Activated CD8-positive, alpha-beta memory T cell treated with anti-CD3 and anti-CD28 coated beads for 1 hour (primary cell): Measurements from ENCODE around the gene TMC3.
"Not testable (repeated sequence)": the region's sequence is repeated elsewhere in the genome, so short reads cannot be mapped to it uniquely, and the experiment has no call there.

ENCODE experiments used
- DNase-seq, 2 donors: peaks; one replicate each; pipeline ENCODE4 v3.0.0-alpha.2; 2020; ENCODE audit warnings: low read depth in 1 of 2; ENCODE audit errors: extremely low read depth in 1 of 2

Gene TMC3

GRCh38 chr15:81373775-81374395 lies at the start of gene TMC3:
TMC3 (minus strand) TSS chr15:81374213; CDS start chr15:81374077, 136 bp downstream.
- no peak for DNase-seq

- DNase-seq: no peak
Measured at GRCh38 chr15:81421461-81421860, 47.4 kb upstream of the TMC3 start.

GRCh38 chr15:81419332-81419943 lies 45.4 kb upstream of the TMC3 start:
- no peak for DNase-seq

DNA sequence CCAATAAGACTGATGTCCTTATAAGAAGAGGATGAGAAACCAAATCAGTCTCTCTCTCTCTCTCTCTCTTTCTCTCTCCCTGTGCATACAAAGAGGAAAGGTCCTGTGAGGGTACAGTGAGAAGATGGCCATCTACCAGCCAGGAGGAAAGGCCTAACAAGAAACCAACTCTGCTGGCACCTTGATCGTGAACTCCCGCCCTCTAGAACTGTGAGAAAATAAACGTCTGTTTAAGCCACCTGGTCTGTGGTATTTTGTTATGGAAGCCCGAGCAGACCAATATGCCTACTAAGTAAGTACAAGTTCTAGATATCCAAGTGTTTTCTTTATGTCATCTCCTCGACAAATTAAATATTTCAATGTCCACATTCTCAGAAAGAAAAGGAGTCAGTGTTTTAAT lies 44.9 kb upstream of the TMC3 start:
- no peak for DNase-seq

- DNase-seq: no peak
Measured at GRCh38 chr15:81418444-81418843, 44.4 kb upstream of the TMC3 start.

- not testable (repeated sequence) for DNase-seq
Measured at GRCh38 chr15:81414274-81414968, 40.4 kb upstream of the TMC3 start.

GRCh38 chr15:81413851-81414250 lies 39.8 kb upstream of the TMC3 start:
- DNase-seq: no peak

DNA sequence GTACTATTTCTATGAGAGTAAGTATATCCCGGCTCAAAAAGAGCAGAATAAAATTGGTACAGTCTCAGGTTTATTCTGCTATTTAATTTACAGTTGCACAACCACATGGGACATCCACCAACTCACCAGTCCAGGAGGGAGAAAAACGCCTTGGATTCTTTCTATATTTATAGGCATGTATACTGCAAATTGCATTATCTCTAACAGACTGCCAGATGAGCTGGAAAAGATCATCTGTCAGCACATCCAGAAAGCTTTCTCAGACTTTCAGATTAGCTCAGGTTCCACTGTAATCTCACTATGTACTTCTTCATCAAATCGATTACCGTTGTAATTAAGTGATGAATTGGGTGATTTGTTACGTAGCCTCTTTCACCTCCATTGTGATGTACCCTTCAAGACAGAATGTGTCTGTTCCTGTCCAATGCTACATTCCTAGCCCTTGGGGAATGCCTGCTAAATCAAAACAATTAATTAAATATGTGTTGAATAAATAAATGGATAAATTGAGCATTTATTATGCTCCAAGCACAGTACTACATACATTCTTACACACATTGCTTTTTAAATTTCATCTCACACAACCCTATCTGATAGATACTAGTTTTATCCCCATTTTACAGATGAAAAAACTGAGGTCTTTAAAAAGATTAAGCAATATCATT lies 38.1 kb upstream of the TMC3 start:
- DNase-seq: no peak

GRCh38 chr15:81411051-81411450 lies 37.0 kb upstream of the TMC3 start:
- no peak for DNase-seq

GRCh38 chr15:81410318-81410753 lies 36.3 kb upstream of the TMC3 start:
- no peak for DNase-seq

GRCh38 chr15:81407718-81408117 lies 33.7 kb upstream of the TMC3 start:
- no peak for DNase-seq

DNA sequence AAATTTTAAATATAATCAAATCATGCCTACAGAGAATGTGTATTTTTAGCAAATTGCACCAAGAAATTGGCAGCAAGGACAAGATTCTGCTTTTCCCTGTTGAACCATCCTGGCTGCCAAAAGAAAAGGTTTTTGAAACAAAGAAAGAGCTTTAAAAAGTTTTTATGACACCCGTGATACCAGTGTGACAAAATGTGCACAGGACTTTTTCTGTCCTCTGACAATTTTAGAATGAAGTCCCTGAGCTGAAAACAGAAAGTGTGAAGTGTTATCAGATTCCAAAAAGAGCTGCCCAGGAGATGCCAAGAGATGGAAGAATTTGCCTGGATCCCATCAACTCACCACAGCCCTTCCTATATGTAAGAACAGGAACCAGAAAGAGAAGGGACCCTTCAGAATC lies 33.2 kb upstream of the TMC3 start:
- no peak for DNase-seq

- DNase-seq: no peak
Measured at GRCh38 chr15:81400640-81401236, 26.7 kb upstream of the TMC3 start.

DNA sequence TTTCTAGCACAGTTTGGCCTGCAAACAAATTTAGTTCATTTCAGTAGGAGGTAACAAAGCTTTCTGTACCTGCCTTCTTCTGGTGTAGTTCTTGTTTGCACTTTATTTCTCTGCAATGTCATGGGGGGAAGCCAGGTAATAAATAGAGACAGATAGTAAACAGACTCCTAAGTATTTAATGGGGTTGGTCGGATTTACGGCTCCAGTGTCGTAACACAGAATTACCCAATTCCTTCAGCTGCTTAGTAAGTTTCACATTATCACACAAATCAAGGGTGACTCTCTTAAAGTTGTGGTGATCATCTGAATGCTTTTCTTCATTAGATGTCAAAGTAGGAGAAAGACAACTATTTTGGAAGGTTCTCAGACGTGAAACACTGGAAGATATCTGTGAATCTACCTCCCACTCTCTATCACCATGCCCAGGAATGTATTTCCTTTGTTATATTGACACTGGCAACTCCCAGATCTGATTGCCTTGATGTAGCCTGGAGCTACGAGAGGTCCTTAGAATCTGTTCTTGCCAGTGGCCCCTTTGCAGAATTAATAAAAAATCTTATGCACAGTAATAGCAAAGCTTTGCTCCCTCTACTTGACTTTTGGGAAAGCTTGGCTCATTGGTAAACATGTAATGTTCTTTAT lies 25.0 kb upstream of the TMC3 start:
- DNase-seq: no peak

DNA sequence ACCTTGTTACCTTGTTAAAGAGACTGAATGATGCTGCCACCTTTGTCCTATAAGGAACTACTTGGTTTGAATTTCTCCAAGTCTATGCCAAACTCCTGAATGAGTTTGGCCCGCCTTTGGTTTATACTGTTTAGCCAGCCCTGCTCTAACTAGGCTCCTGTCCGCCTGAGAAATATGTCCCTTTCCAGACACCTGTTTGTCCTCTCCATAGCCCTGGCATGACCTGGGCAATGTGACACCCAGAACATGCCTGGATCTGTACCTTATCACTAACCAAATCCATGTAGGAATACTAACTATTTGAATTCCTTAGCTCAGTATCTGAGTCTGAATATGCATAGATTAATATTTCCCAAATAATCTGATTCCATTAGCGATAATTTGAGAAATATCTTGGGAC lies 24.4 kb upstream of the TMC3 start:
- no peak for DNase-seq

- DNase-seq: no peak
Measured at GRCh38 chr15:81394603-81395002, 20.6 kb upstream of the TMC3 start.

DNA sequence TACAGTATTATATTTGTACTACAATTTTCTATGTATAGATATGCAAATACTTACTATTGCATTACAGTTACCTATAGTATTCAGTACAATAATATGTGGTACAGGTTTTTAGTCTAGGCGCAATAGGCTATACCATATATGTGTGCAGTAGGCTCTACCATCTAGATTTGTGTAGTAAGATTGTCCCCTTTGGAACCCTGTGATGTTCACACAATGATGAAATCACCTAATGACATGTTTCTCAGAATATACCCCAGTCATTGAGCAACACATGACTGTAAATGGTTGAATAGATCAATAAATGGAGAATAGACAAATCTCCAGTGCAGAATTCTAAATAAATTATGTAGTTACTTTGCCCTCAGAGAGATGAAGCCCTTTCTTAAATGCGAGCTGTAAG lies 17.6 kb upstream of the TMC3 start:
- no peak for DNase-seq

DNA sequence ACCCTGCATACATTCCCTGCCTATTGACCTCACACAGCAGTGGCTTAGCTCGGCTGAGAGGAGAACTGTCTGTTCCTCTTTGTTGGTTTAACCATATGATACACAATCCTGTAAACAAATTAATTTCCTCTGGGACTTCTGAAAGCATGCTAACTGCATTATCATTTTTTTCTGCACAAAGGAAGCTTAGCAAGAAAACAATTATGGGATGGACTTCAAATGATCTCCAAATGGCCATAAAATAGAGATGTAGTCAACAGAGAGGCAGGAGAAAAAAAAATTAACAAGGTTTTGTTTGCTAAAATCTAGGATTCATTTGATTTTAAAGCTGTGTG lies 14.4 kb upstream of the TMC3 start:
- DNase-seq: no peak

DNA sequence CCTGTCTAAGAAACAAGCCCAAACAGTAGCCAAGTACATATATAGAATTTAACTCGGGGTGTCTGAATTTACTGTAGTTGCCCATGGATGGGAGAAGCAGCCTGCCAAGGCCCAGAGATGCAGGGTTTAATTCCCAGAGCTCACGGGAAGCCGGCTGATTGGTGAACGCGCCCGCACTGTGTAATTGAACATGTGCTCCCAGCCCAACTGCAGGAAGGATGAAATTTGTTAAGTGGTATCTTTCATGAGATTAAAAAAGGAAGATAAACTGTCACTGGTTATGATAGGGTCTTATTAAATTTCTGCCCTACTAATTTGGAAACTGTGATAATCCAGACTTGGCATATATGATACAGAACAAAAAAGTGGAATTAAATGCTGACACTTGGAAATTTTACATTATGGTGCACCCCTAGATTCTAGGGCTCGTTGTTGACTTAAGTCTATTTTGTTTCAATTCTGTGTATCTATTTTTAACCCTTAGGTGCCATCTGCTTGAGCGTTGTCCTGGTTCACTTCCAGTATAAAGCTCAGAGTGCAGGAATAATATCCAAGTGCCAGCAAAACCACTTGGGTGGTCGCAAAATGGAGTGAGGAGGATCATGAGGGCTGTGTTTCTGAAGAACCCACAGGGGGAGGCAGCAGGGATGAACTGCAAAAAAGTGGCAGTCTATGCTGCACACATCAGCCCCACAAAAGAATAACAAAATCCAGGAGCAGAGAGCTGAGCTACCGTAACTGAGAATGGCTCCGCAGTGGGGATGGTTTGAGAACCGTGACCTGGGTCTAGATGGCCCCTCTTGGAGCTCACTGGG lies 13.8 kb upstream of the TMC3 start:
- DNase-seq: no peak

GRCh38 chr15:81386947-81387346 lies 12.9 kb upstream of the TMC3 start:
- no peak for DNase-seq
